ENCODE data around the gene CIDEB. TPM values are rescaled to one million over a fixed set of nuclear protein-coding genes. Genes with fewer than 3 reads are reported as not detected.
A peak's percentile ranks its signal among the peaks of the same experiment; 100 is the strongest.

The CIDEB gene
- total and polyA plus RNA-seq, 2 donors (not counting 1 experiment from before 2014, with no cell fraction given): 26.2 to 32.8 TPM

- Mint-ChIP-seq H3K4me1 (peaks cover 76% of the 10 kb centered on the region), H3K27me3 (no peaks in the 10 kb centered on the region), H3K27ac (peak overlapping the region; percentile 93), H3K4me3 (peak overlapping the region; percentile 33), H3K9me3 (ENCODE audit: insufficient read depth) (no peaks in the 10 kb centered on the region)
- no peaks in the 10 kb centered on the region for H3K27me3 ChIP-seq (replicated peaks in 1 of 4; ENCODE audit: control extremely low read depth in 1 of 4, control insufficient read depth in 3 of 4, insufficient read depth in 4 of 4, low read length in 3 of 4)
- ChIA-PET CTCF (interaction anchor here (0.9 to 7.1 kb wide), 6 partner anchors 7 to 36 kb away, joined by 3 to 93 read pairs (median 12); partner anchors contain the start of genes CIDEB, DHRS1, LTB4R2 and NOP9), POLR2A (interaction anchor here (1.5 kb wide), 1 partner anchor 36 kb away, joined by 3 read pairs; the partner anchor contains the start of gene TINF2)
- TF ChIP-seq EZH2 (IDR thresholded peaks at IDR 0.05; ENCODE audit: borderline replicate concordance, insufficient read depth, low read depth, low read length, poor library complexity, severe bottlenecking): no peak
- TF ChIP-seq CTCF (IDR thresholded peaks at IDR 0.05): no peak
- H3K4me1 ChIP-seq (ENCODE audit: control insufficient read depth in 2 of 2, insufficient read depth in 2 of 2, low read length in 2 of 2): peaks cover 50 to 71% of the 10 kb centered on the region in 2 donors
- DNase-seq (no peak), ATAC-seq (ENCODE audit: low read depth) (no peak)
- peaks cover 35% of the 10 kb centered on the region for H3K79me2 ChIP-seq (ENCODE audit: control insufficient read depth, insufficient read depth, low read length)
- no peak overlapping the region for H2AFZ ChIP-seq (ENCODE audit: insufficient read depth, low read depth, low read length, poor library complexity, severe bottlenecking)
- H3K27ac ChIP-seq (ENCODE audit: low read length in 2 of 2): peak overlapping the region; percentile 65 to 80
- H3K4me2 ChIP-seq (replicated peaks; ENCODE audit: low read depth, low read length, poor library complexity, severe bottlenecking): peak overlapping the region; percentile 50
- no peaks in the 10 kb centered on the region for H4K20me1 ChIP-seq (ENCODE audit: control insufficient read depth, insufficient read depth, low read length, poor library complexity, severe bottlenecking)
- peaks cover 0 to 10% (median 0%) of the 10 kb centered on the region in 3 donors for H3K9me3 ChIP-seq (ENCODE audit: control extremely low read depth in 1 of 3, control insufficient read depth in 2 of 3, insufficient read depth in 1 of 3, low read length in 2 of 3)
- H3K4me3 ChIP-seq (ENCODE audit: control extremely low read depth in 1 of 5, extremely low read depth in 1 of 5, insufficient read depth in 1 of 5, low read depth in 2 of 5, low read length in 4 of 5): peak overlapping the region in 1 of 5 experiments; percentile 21
- no peaks in the 10 kb centered on the region for H3K36me3 ChIP-seq (replicated peaks in 1 of 2; ENCODE audit: control extremely low read depth in 1 of 2, control insufficient read depth in 1 of 2, extremely low read depth in 1 of 2, insufficient read depth in 2 of 2, low read length in 1 of 2)
- intact Hi-C loops (cut with micrococcal nuclease): loop anchor here (2.0 to 10.0 kb wide), 2 partner anchors 36 to 134 kb away; partner anchors contain the start of genes EMC9, PSME2, RNF31 and TINF2
- H3K9ac ChIP-seq (ENCODE audit: low read length): peak overlapping the region; percentile 16
- 100% methylated on average over 5 of the region's 5 CpGs for WGBS (ENCODE audit: insufficient coverage)
Measured at GRCh38 chr14:24278424-24278823, 29.4 kb downstream of the CIDEB start.

Measured in B cell (primary cell).